ENCODE results near the gene SENP7.

The SENP7 gene

GRCh38 chr3:101281521-101282030 lies 231.4 kb downstream of the SENP7 start:
- Histone ChIP-seq H3K36me3 (replicated peaks) (no peaks in the 10 kb centered on the region), H3K27me3 (replicated peaks) (no peaks in the 10 kb centered on the region), H3K27ac (no peak overlapping the region), H3K4me3 (ENCODE audit: low read depth, low read length) (no peak overlapping the region)
- in situ Hi-C loops (cut with HindIII; ENCODE audit: low pct_ligation_motif_present, low sequenced_read_pairs) = no loop called here
- DNase-seq = no peak
- TF ChIP-seq CTCF (IDR thresholded peaks at IDR 0.05; ENCODE audit: low read depth, low read length, missing control alignments) = no peak

GRCh38 chr3:101279765-101280385 lies 233.1 kb downstream of the SENP7 start:
- DNase-seq = no peak
- H3K4me3 ChIP-seq (ENCODE audit: low read depth, low read length) = no peak overlapping the region
- no peaks in the 10 kb centered on the region for H3K27me3 ChIP-seq (replicated peaks)
- H3K27ac ChIP-seq = no peak overlapping the region
- no peaks in the 10 kb centered on the region for H3K36me3 ChIP-seq (replicated peaks)
- TF ChIP-seq CTCF (IDR thresholded peaks at IDR 0.05; ENCODE audit: low read depth, low read length, missing control alignments) = no peak
- in situ Hi-C loops (cut with HindIII; ENCODE audit: low pct_ligation_motif_present, low sequenced_read_pairs) = no loop called here

GRCh38 chr3:101279162-101279561 lies 233.8 kb downstream of the SENP7 start:
- Histone ChIP-seq H3K27me3 (replicated peaks) (no peaks in the 10 kb centered on the region), H3K4me3 (ENCODE audit: low read depth, low read length) (no peak overlapping the region), H3K27ac (no peak overlapping the region), H3K36me3 (replicated peaks) (no peaks in the 10 kb centered on the region)
- DNase-seq = no peak
- in situ Hi-C loops (cut with HindIII; ENCODE audit: low pct_ligation_motif_present, low sequenced_read_pairs) = no loop called here
- no peak for TF ChIP-seq CTCF (IDR thresholded peaks at IDR 0.05; ENCODE audit: low read depth, low read length, missing control alignments)

- DNase-seq = no peak
- TF ChIP-seq CTCF (IDR thresholded peaks at IDR 0.05; ENCODE audit: low read depth, low read length, missing control alignments) = no peak
- Histone ChIP-seq H3K27me3 (replicated peaks) (no peaks in the 10 kb centered on the region), H3K36me3 (replicated peaks) (no peaks in the 10 kb centered on the region), H3K27ac (no peak overlapping the region), H3K4me3 (ENCODE audit: low read depth, low read length) (no peak overlapping the region)
- in situ Hi-C loops (cut with HindIII; ENCODE audit: low pct_ligation_motif_present, low sequenced_read_pairs) = no loop called here
Measured at GRCh38 chr3:101278727-101279126, 234.3 kb downstream of the SENP7 start.

All from brain microvascular endothelial cell (primary cell).